ENCODE results near the gene DPF3.

Gene DPF3

GRCh38 chr14:72833174-72833573 lies 60.7 kb downstream of the DPF3 start:
- DNase-seq = no peak

DNA sequence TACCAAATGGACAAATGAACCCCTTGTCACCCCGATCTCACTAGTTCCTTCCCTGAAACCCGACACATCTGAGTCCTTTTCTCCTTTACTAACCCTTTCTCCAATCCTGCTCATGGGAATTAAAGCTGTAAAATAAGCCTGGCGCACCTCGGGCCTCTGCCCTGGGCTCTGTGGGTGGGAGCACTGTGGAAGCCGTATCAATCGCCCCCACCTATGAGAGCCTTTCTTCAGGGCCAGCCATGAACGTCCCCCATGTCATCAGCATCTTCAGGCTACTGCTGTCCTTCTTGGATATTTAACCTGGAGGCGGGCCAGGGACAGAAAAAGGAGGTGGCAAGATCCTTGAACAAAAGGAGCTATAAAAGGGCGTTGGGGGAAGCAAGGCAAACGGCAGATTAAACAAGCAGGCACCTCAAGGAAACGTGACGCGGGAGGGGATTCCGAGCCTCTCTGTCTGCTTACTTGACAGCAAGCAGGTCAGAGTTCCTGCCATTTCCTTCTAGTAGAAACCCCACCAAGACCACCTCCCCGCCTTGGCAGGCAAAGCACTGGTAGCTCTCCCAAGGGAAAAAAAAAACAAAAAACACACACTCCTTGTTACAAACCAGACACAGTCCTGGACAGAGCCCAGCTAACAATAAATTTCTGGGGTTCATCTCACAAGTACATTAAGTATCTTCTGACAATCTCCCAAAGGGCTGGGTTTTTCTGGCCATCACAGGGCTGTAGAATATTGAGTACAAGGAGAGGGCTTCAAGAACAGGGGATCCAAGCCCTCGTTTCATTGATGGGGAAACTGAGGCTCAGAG lies 62.9 kb downstream of the DPF3 start:
- no peak for DNase-seq

DNA sequence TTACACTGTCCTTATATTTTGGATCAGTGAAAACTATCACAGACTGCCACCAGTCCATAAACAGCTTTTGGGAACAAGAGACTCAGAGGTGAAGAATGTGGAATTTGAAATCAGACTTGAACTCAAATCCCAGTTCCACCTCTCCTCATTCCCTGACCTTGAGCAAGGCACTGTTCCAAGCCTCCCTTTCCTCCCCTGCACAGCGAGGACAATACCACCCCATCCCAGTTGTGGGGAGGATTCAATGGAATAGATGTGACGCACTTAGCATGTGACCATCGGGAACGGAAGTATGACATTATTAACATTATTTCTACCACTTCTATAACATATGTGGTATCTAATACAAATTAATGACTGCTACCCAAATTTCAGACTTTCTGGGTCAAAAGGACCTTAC lies 63.5 kb downstream of the DPF3 start:
- no peak for DNase-seq

GRCh38 chr14:72828604-72829003 lies 65.3 kb downstream of the DPF3 start:
- no peak for DNase-seq

DNA sequence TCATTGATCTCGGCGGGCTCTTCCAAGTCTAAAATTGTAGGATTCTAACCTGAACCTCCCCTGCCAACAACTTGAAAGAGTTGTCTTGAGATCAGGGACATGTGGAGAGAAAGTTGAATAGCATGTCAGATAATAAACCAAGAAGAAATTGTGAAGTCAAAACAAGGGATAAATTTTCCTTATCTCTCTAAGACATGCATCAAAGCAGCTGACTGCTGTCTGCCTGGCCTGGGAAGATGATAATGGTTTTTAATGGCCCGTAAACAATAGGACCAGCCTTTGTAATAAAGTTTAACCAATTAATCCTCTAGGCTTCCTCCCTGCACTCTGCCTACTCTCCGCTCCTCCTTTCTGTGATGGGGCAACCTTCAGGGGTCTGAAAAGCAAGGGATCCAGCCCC lies 67.9 kb downstream of the DPF3 start:
- no peak for DNase-seq

- DNase-seq = no peak
Measured at GRCh38 chr14:72825486-72825885, 68.4 kb downstream of the DPF3 start.

- DNase-seq = no peak
Measured at GRCh38 chr14:72824051-72824450, 69.8 kb downstream of the DPF3 start.

DNA sequence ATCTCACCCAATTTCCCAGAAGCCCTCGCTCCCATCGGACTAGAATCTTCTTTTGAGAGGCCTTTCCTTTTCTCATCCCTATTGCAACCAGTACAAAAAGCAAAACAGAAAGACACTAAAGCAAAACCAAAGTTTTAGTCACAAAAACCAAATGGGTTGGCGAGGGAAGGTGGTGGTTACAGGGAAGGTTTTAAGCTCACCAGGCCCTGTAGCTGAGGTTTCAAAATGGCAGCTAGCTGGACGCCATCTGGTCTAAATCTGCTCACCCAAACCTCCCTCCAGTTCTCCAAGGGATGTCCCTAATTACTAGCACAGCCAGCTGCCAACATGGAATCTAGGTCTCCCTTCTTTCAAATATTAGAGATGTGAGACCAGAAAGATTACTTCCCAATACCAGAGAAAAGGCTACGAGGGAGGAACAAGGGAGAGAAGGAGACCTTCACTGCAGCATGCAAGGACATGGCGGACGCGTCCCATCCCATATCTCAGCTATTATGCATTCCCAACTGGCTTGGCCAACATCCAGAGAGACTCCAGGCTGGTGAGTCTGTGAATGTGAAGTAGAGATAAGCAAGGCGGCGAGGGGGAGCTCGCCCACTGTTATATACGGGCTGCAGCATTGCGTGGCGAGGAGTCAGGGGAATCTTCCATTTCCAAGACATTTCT lies 70.8 kb downstream of the DPF3 start:
- no peak for DNase-seq

DNA sequence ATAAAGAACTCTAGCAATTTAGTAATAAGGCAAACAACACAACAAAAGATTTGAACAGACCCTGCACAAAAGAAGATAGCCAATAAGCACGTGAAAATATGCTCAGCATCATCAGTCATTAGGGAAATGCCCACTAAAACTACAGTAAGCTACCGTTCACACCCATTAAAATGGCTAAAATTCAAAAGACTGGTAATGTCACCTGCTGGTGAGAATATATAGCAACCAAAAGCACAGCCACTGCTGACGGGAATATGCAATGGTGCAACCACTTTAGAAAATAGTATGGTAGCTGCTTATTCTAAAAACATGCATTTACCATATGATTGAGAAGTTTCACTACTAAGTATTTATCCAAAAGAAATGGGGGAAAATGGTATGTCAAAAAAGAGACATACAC lies 74.9 kb downstream of the DPF3 start:
- DNase-seq = no peak

DNA sequence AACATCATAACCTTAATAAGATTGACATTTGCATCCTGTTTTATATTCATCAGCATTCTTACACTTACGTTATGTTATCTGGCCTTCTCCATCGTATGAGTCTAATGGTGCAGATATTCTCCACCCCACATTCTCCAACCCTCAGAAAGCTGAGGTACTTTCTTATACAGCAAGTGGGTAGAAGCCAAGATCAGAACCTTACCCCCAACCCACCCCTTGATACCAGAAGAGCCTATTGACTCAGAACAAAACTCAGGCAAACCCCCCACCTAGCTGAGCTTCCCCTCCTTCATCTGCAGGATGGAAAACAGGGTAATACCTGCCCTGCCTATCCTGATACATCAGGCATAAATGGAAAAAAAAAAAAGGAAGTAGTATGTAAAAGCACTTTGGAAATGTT lies 77.6 kb downstream of the DPF3 start:
- no peak for DNase-seq

- DNase-seq = no peak
Measured at GRCh38 chr14:72815430-72815829, 78.5 kb downstream of the DPF3 start.

- no peak for DNase-seq
Measured at GRCh38 chr14:72812292-72812851, 81.5 kb downstream of the DPF3 start.

- DNase-seq = no peak
Measured at GRCh38 chr14:72810201-72810600, 83.7 kb downstream of the DPF3 start.

- no peak for DNase-seq
Measured at GRCh38 chr14:72809063-72809462, 84.8 kb downstream of the DPF3 start.

DNA sequence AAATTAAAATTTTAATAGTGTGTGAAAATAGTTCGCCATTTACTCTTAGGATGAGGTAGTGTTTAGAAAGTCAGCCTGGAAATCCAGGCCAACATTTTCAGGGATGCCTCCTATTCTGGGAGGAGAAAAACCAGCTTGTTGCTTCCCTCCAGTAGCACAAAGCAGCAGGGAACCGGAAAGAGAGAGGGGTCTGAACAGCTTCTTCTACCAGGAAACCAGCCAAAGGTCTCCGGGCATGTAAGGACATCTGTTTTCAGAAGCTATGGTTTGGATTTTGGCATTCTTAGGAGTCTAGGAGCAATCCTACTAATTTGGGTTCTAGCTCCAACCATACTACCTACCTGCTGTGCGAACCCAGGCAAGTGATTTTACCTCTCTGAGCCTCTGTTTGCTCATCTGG lies 85.3 kb downstream of the DPF3 start:
- DNase-seq = no peak

DNA sequence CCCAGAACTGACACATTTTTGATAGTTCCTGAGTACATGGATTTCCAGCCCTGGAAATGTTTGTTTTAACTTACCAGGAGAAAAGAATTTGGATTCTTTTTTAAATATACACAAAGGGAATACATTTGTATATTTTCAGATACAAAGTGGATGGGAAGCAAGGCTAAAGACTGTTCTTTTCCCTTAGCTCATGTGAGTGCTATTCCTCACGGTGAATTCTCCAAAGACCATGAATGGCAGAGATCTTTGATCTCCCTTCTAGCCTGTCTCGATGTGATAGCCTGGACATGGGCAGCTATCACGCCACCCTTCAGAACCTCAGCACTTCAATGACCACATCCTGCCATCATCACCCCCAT lies 91.3 kb downstream of the DPF3 start:
- no peak for DNase-seq

DNA sequence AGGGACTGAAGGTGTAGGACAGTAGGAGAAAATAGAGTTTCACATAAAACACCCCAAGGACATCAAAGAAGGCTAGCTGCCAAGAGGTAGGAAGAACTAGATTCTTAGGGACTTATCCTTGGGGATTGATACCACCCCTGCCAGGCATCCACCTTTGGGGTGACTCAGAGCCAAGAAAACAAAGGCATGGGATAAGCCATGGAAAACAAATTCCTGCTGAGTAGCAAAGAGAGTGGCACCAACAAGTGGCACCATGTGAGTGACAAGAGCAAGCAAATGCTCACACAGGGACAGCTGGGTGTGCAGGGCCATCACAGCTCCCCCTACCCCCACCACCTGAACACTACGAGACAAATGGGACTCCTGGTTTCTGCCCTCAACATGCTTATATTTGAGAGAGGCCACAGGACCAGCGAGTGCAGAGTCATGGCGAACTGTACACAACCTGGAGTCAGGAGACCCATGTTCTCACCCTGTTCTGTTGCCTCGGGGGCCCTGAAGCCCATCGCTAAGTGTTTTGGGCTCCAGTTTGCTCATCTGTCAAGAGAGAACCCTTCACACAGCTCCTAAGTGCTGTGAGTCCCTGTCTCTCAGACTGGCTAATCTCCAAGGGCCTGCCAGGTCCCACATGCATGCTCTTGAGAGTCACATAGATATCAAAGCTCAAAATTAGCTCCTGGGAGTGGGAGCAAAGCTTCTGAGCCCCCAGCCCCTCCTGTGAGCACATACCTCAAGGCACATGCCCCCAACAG lies 91.9 kb downstream of the DPF3 start:
- no peak for DNase-seq

DNA sequence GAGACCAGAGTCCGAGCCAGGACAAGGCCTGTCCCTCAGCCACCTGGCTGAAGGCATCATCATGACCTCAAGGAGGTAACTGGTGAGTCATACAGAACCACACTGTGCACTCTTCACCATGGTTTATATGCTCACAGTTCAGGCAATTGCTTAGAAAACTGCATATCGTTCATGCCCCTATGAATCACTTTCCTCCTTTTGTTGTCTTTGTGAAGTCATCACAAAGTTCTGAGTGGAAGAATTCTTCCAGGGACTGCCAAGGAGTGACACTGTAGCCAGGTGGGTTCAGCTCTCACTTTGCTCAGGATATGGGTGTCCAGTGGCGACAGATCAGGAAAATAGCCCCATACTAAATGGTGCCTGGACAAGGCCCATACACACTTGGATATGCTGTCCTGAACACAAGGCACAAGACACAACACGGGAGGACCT lies 92.5 kb downstream of the DPF3 start:
- DNase-seq = no peak

DNA sequence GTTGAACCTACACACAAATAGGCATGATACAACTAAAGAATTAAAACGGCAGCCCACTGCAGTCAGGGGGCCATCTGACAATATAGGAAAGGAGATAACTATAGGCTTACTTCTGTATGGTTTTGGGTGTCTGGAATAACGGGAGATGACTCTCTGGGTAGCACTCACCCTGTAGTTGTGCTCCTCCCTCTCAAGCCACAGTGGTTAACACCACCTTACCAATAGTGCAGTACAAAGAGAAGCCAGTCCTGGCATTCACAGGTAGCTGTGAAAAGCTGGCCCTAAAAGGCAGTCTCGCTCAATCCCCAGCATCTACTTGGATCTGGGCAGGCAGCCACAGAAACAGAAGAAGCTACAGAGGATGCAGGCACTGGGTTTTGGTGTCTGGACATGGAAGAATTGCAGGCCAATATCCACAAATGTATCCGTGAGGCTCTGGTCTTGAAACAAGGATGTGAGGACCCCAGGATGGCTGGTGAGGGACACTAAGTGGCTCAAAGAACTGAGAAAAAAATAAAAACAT lies 93.0 kb downstream of the DPF3 start:
- no peak for DNase-seq

DNA sequence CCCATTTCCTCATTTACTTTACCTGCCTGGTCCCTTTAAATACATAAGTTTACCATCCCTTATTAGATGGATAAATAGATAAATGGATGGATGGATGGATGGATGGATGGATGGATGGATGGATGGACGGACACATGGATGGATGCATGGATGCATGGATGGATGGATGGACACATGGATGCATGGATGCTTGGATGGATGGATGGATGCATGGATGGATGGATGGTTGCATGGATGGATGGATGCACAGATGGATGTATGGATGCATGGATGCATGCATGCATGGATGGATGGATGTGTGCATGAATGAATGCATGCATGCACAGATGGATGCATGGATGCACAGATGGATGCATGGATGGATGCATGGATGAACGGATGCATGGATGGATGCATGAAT lies 93.6 kb downstream of the DPF3 start:
- no peak for DNase-seq

DNA sequence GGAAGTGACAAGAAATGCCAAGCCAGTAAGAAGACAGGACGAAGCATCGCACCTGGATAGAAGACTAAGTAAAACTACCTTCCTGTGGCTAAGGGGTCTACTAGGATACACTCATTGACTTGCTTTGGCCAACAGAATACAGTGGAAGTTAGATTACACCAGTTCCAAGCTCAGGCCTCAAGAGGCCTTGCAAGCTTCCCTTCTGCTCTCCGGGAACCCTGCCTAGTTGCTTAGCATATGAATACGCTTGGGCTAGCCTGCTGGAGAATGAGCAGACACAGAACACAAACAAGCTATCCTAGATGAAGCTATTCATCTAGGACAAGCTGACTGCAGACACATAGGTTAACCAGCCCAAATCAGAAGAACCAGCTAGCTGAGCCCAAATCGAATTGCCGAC lies 97.0 kb downstream of the DPF3 start:
- DNase-seq = no peak

GRCh38 chr14:72793156-72793939 lies 100.6 kb downstream of the DPF3 start:
- no peak for DNase-seq
